GM19395 (cell line): Measurements from ENCODE around the gene TAB2.
"Not testable (repeated sequence)": the region's sequence is repeated elsewhere in the genome, so short reads cannot be mapped to it uniquely, and the experiment has no call there.

Experiments used
- ATAC-seq: cut with Tn5 transposase; IDR thresholded peaks from one replicate; pipeline ENCODE4 v1.9.1; 2021; ENCODE audit warnings: mild to moderate bottlenecking, moderate library complexity; ENCODE audit not compliant: unreplicated experiment

The TAB2 gene

DNA sequence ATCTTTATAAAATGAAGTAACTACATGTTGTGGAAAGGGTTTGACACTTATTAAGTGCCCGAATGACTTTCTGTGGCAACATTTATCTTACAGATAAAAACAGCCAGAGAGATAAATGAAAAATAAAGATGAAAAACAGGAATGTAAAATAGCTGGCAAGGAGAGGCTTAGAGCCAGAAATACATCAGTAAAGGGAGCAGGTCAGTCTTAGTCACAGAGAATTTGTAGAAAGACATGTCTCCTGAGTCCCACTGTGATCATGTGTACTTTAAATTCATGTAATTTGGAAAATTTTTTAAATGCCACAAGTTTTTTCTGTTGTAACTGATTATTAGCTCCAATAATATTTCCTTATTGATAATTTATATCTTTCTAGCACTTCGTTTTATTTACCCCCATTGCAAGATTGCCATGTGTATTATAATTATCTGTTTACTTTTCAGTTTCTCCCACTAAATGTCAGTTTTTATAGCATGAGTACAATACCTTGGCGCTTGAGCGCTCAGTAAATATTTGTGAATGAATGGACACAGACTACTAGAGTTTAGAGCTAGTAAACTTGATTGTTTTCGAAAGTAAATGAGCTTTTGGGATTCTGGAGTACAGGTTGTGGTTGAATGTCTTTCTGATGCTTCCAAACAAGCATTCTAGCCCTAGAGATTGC lies 15.2 kb downstream of the TAB2 start:
- no peak for ATAC-seq

GRCh38 chr6:149333266-149333620 lies 15.7 kb downstream of the TAB2 start:
- ATAC-seq = no peak

DNA sequence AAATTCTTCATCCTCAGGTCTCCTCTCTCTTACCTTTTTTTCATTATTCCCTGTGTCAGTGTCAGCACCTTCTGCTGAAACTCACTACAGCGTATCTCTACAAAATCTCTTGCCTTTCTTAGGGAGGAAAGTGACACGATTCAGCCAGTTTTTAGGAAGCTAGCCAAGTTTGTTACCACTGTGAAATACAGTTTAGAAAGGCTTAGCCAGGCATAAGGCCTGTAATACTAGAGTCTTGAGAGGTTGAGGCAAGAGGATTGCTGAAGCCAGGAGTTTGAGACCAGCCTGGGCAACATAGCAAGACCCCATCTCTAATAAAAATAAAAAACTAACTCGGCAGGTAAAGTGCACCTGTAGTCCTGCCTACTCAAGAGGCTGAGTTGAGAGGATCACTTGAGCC lies 16.7 kb downstream of the TAB2 start:
- ATAC-seq = no peak

GRCh38 chr6:149334682-149335160 lies 17.2 kb downstream of the TAB2 start:
- no peak for ATAC-seq

GRCh38 chr6:149335924-149336608 lies 18.6 kb downstream of the TAB2 start:
- no peak for ATAC-seq

DNA sequence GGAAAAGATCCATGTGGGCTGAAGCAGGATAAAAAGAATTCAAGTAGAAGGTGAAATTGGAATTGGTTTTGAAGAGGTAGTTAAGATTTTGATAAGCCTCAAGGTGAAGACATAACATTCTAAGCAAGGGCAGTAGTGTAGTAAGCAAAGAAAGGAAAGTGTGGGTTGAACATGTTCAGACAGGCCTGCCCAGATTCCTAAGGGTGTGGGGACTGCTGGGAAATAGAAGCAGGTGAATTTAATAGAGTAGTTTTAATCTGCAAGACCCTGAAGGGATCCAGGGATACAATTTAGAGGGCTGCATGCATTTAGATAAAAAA lies 19.1 kb downstream of the TAB2 start:
- ATAC-seq = no peak

DNA sequence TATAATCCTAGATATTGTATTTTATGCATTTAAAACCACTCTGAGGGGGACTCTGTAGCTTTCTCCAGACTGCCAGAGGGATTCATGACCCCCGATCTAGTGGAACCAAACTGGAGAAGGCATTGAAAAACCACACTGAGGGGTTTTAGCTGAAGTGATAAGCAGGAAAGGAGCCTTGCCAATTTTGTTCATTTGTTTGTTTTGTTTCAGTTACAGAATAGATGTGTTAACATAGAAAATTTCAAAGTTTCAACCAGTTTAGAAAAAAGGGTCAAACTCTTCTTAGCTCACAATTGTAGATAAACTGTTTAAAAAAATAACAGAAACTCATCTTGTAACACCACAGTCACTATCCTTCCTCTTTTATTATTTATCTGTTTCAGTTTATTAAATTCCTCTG lies 19.8 kb downstream of the TAB2 start:
- no peak for ATAC-seq

- ATAC-seq = no peak
Observed at GRCh38 chr6:149340200-149340599, 22.7 kb downstream of the TAB2 start.

DNA sequence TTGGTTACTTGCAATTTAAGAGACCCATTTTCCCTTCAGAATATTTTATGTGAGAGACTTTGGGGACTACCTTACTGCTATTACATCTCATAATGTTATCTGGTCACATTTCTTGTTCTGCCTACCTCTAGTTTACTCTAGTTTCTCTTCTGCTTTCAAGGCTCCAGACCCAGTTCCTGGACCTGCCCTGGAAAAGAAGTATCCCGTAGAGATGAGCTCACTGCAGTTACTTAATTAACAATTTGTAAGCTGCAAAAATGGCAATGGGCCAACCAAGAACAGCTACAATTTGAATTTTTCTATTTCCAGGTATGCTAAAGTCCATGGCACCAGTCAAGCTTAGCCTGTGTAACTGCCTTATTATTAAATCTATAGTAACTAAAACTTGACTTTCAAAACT lies 25.0 kb downstream of the TAB2 start:
- peak; percentile 80 for ATAC-seq

DNA sequence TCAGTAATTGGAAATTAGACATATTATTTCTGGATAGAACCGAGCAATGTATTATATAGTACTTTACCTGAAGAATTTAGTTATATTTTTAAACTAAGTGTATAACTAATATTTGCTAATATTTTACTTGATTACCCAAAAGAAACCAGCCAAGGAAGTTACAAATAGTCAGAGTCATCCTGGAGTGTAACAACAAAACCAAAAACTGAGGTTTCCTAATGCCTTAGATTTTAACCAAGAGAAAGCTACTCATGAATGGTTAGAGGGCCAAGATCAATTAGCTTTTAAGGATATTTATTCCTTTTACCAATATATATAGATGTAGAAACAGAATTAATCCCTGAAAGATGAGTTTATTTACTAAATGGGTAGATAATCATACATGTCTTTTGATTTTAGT lies 26.0 kb downstream of the TAB2 start:
- ATAC-seq = no peak

DNA sequence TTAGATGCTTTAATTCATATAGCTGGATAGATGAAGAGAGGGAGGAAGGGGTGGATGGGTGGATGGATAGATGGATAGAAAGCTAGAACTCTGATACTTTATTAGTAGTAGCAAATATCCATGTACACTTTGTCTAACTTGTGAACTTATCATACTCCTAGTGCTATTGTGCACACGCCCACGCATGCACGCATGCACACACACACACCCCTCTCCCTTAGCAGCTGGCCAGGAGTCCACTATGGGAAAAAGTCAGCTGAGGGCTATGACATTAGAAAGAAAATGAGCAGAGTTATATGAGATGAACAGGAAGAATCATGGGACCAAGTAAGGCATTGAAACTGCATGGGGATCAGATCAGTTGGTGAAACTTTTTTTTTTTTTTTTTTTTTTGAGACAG lies 28.6 kb downstream of the TAB2 start:
- ATAC-seq = no peak

DNA sequence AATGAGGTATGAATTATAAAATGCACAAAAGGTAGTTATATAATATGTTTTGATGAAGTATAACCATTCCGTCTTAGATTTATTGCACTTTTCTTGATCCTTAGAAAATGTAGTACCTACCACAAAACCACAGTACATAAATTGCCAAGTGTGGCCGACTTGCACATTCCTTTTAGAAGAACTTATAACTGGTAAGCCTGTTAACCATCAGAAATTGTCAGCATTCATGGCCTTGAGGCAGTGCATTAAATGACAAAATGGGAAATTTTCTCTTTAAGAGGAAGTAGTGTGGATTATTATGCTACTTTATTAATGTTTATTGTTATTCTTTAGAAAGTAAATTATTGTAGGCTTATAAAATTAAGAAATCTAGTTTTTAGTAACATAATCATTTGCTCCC lies 29.6 kb downstream of the TAB2 start:
- no peak for ATAC-seq

GRCh38 chr6:149349279-149349678 lies 31.8 kb downstream of the TAB2 start:
- ATAC-seq = not testable (repeated sequence)

GRCh38 chr6:149354009-149354408 lies 36.5 kb downstream of the TAB2 start:
- ATAC-seq = no peak

DNA sequence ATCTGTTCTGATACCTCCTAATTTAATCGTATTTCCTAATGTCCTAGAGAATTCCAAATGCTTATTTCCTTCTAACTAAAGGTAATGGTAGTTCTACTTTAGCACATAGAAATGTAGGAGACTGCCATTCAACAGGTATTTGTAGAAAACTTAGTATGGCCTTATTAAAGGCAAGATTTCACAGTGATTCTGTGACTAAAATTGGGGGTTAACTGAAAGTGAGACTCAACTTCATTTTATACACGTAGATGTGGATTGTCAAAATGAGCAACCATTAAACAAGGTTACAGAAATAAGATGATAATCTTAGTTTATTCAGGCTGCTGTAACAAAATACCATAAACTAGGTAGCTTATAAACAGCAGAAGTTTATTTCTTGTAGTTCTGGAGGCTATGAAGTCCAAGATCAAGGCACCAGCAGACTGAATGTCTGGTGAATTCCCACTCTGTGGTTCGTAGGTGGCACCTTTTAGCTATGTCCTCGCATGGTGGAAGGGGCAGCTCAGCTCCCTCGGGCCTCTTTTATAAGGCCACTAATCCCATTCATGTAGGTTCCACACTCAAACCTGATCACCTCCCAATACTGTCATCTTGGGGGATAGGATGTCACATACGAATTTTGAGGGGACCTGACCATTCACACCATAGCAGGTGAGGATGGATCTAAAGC lies 38.7 kb downstream of the TAB2 start:
- ATAC-seq = no peak

GRCh38 chr6:149357726-149358538 lies 40.4 kb downstream of the TAB2 start:
- ATAC-seq = no peak

DNA sequence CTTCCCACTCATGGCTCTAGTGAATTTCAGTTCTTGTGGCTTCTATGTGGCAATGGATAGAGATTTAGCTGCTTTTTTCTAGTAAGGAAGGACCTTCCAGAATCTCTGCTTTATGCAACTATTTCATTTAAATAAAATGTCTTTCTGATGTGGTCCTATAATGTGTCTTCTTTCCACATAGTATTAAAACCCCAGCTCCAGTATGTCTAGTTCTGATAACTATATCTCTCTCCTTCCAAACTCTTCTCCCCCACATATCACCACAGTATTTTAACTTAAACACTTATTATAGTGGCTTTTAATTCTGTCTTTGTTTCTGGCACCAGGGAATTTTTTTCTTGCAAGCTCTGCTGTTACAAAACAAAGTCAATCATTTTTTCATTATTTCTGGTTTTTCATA lies 41.9 kb downstream of the TAB2 start:
- ATAC-seq = no peak

- no peak for ATAC-seq
Observed at GRCh38 chr6:149360536-149360935, 43.0 kb downstream of the TAB2 start.

GRCh38 chr6:149362289-149362688 lies 44.8 kb downstream of the TAB2 start:
- no peak for ATAC-seq

- ATAC-seq = no peak
Observed at GRCh38 chr6:149363154-149363553, 45.6 kb downstream of the TAB2 start.

DNA sequence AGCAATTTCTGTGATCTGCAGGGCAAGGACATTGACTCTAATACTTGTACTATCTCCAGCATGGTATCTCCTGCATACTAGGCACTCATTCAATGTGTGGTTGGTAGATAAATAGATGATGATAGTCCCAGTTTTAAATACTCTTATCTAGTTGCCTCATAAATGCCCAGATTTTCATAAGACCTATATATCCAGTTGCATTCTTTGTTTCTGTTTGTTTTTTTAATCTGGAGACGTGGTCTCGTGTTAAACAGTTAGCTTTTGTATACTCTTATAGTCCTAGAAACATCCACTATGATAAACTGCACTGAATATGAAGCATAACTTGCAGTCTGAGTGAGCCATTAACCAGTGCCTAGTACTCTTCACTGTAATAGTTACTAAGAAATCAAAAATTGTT lies 47.0 kb downstream of the TAB2 start:
- ATAC-seq = no peak

DNA sequence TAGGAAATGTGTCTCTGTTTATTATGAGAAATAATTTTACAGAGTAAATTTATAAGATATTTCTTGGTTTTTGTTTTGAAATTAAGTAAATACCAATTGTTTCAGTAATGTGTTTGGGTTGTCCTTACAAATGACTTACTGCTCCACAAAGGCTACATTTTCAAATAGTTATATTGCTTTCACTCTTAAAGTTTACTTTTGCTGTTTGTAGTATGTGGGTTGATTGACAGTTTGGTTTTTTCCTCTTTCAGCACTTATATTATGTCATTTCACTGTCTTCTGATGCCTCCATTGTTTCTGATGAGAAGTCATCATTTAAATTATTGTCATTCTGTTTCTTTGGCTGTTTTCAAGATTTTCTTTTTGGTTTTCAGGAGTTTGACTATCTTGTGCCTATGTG lies 47.7 kb downstream of the TAB2 start:
- no peak for ATAC-seq
